Measurements from ENCODE around the gene CCL16.
"Not testable (repeated sequence)": the region's sequence is repeated elsewhere in the genome, so short reads cannot be mapped to it uniquely, and the experiment has no call there.

CCL16 gene

GRCh38 chr17:35981246-35981645 is at the start of gene CCL16:
CCL16 (minus strand) TSS chr17:35981497; CDS start chr17:35981420, 77 bp downstream.
- no peak within 1 kb of the TSS for H3K4me3 ChIP-seq (ENCODE audit: low read depth, low read length)
- H3K27me3 ChIP-seq (ENCODE audit: control insufficient read depth, insufficient read depth, low read length): no peaks in the 10 kb centered on the region
- no peaks in the 10 kb centered on the region for H3K36me3 ChIP-seq (ENCODE audit: control insufficient read depth, insufficient read depth, low read length)
- no peak within 1 kb of the TSS for H3K27ac ChIP-seq (ENCODE audit: low read depth, low read length)
- H3K9ac ChIP-seq (ENCODE audit: low read length): no peak within 1 kb of the TSS
- H3K9me3 ChIP-seq (ENCODE audit: control insufficient read depth, insufficient read depth, low read depth, low read length): no peaks in the 10 kb centered on the region
- H3K4me1 ChIP-seq (ENCODE audit: control insufficient read depth, insufficient read depth, low read length): no peaks in the 10 kb centered on the region

DNA sequence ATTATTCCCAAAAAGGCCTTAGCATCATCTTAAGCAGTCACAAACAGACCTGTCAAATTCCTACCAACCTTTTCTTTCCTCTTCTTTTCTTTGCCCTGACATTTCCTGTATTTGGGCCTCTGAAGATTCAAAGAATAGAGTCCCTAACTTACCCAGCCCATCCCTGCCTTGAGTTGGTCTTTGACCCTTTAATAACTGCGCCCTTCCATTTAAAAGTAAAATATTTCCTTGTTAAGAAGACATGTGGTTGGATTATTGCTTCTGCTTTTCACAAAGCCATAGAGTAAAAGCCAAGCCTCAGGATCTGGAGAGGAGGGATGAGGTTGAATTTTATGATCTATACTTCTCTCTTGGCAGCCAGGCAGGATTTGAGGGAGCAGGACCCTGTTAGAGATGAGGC is 49.7 kb upstream of the CCL16 start:
- H3K9ac ChIP-seq (ENCODE audit: low read length): no peak overlapping the region
- H3K4me3 ChIP-seq (ENCODE audit: low read depth, low read length): no peak overlapping the region
- no peaks in the 10 kb centered on the region for H3K4me1 ChIP-seq (ENCODE audit: control insufficient read depth, insufficient read depth, low read length)
- no peaks in the 10 kb centered on the region for H3K9me3 ChIP-seq (ENCODE audit: control insufficient read depth, insufficient read depth, low read depth, low read length)
- H3K27me3 ChIP-seq (ENCODE audit: control insufficient read depth, insufficient read depth, low read length): no peaks in the 10 kb centered on the region
- H3K36me3 ChIP-seq (ENCODE audit: control insufficient read depth, insufficient read depth, low read length): no peaks in the 10 kb centered on the region
- no peak overlapping the region for H3K27ac ChIP-seq (ENCODE audit: low read depth, low read length)

- H3K27me3 ChIP-seq (ENCODE audit: control insufficient read depth, insufficient read depth, low read length): no peaks in the 10 kb centered on the region
- H3K27ac ChIP-seq (ENCODE audit: low read depth, low read length): no peak overlapping the region
- H3K36me3 ChIP-seq (ENCODE audit: control insufficient read depth, insufficient read depth, low read length): no peaks in the 10 kb centered on the region
- H3K4me3 ChIP-seq (ENCODE audit: low read depth, low read length): no peak overlapping the region
- H3K9ac ChIP-seq (ENCODE audit: low read length): no peak overlapping the region
- 0 out of 2 replicates have a peak, but pooled peaks cover 3% of the 10 kb centered on the region for H3K9me3 ChIP-seq (ENCODE audit: control insufficient read depth, insufficient read depth, low read depth, low read length)
- H3K4me1 ChIP-seq (ENCODE audit: control insufficient read depth, insufficient read depth, low read length): no peaks in the 10 kb centered on the region
Measured at GRCh38 chr17:36027761-36028160, 46.5 kb upstream of the CCL16 start.

GRCh38 chr17:36024106-36024869 is 43.0 kb upstream of the CCL16 start:
- Histone ChIP-seq H3K4me1 (ENCODE audit: control insufficient read depth, insufficient read depth, low read length) (no peaks in the 10 kb centered on the region), H3K36me3 (ENCODE audit: control insufficient read depth, insufficient read depth, low read length) (no peaks in the 10 kb centered on the region), H3K9ac (ENCODE audit: low read length) (no peak overlapping the region), H3K4me3 (ENCODE audit: low read depth, low read length) (no peak overlapping the region), H3K27ac (ENCODE audit: low read depth, low read length) (no peak overlapping the region), H3K27me3 (ENCODE audit: control insufficient read depth, insufficient read depth, low read length) (no peaks in the 10 kb centered on the region; the same call in 1 of the 2 replicates), H3K9me3 (ENCODE audit: control insufficient read depth, insufficient read depth, low read depth, low read length) (0 out of 2 replicates have a peak, but pooled peaks cover 3% of the 10 kb centered on the region)

DNA sequence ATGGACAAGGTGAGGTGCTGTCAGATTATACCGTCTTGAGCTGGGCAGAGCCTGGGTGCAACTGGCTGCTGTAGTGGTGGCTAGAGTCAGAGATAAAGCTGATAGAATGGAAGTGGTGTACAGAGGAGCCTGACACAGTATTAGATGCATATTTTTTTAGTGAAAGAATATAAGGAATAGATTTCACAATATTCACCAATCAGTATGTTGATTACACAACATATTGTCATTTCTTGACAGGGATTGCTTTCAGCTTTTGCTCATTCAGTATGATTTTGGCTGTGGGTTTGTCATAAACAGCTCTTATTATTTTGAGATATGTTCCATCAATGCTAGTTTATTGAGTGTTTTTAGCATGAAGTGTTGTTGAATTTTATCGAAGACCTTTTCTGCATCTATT is 38.1 kb upstream of the CCL16 start:
- H3K27ac ChIP-seq (ENCODE audit: low read depth, low read length): no peak overlapping the region
- no peak overlapping the region for H3K9ac ChIP-seq (ENCODE audit: low read length)

GRCh38 chr17:36017799-36018198 is 36.5 kb upstream of the CCL16 start, which contains the start of gene CCL23:
CCL23 (minus strand) TSS chr17:36017972; CDS start chr17:36017897, 75 bp downstream.
- Histone ChIP-seq H3K27ac (ENCODE audit: low read depth, low read length) (no peak within 1 kb of the TSS), H3K4me3 (ENCODE audit: low read depth, low read length) (no peak within 1 kb of the TSS), H3K9ac (ENCODE audit: low read length) (no peak within 1 kb of the TSS), H3K4me1 (ENCODE audit: control insufficient read depth, insufficient read depth, low read length) (no peaks in the 10 kb centered on the region), H3K27me3 (ENCODE audit: control insufficient read depth, insufficient read depth, low read length) (peaks cover 7% of the 10 kb centered on the region; the same call in 1 of the 2 replicates), H3K9me3 (ENCODE audit: control insufficient read depth, insufficient read depth, low read depth, low read length) (peaks cover 5% of the 10 kb centered on the region), H3K36me3 (ENCODE audit: control insufficient read depth, insufficient read depth, low read length) (no peaks in the 10 kb centered on the region)

More for the DNA sequence above, 38.1 kb upstream of the CCL16 start:
- H3K36me3 ChIP-seq (ENCODE audit: control insufficient read depth, insufficient read depth, low read length): no peaks in the 10 kb centered on the region
- H3K27me3 ChIP-seq (ENCODE audit: control insufficient read depth, insufficient read depth, low read length): peaks cover 5% of the 10 kb centered on the region; the same call in 1 of the 2 replicates
- 0 out of 2 replicates have a peak, but pooled peaks cover 3% of the 10 kb centered on the region for H3K9me3 ChIP-seq (ENCODE audit: control insufficient read depth, insufficient read depth, low read depth, low read length)
- H3K4me3 ChIP-seq (ENCODE audit: low read depth, low read length): no peak overlapping the region
- no peaks in the 10 kb centered on the region for H3K4me1 ChIP-seq (ENCODE audit: control insufficient read depth, insufficient read depth, low read length)

DNA sequence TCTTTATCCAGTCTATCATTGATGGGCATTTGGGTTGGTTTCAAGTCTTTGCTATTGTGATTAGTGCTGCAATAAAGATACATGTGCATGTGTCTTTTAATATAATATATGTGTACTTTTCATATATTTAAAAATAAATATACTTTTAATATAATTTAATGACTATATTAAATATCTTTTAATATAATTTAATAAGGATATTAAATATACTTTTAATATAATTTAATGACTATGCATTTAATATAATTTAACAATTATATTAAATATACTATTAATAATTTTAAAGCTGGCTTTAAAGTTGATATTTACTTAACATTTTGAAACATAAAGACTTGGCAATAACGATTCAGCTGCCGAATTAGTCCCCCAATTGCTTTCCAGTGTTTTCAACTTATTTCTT is 35.3 kb upstream of the CCL16 start:
- no peak overlapping the region for H3K27ac ChIP-seq (ENCODE audit: low read depth, low read length)
- no peak overlapping the region for H3K4me3 ChIP-seq (ENCODE audit: low read depth, low read length)
- H3K9ac ChIP-seq (ENCODE audit: low read length): no peak overlapping the region
- H3K4me1 ChIP-seq (ENCODE audit: control insufficient read depth, insufficient read depth, low read length): no peaks in the 10 kb centered on the region
- H3K36me3 ChIP-seq (ENCODE audit: control insufficient read depth, insufficient read depth, low read length): no peaks in the 10 kb centered on the region
- H3K9me3 ChIP-seq (ENCODE audit: control insufficient read depth, insufficient read depth, low read depth, low read length): peaks cover 15% of the 10 kb centered on the region
- H3K27me3 ChIP-seq (ENCODE audit: control insufficient read depth, insufficient read depth, low read length): peaks cover 7% of the 10 kb centered on the region; the same call in 1 of the 2 replicates

- not testable (repeated sequence) for H3K4me3 ChIP-seq (ENCODE audit: low read depth, low read length); H3K36me3 ChIP-seq (ENCODE audit: control insufficient read depth, insufficient read depth, low read length); H3K27ac ChIP-seq (ENCODE audit: low read depth, low read length); H3K27me3 ChIP-seq (ENCODE audit: control insufficient read depth, insufficient read depth, low read length); H3K4me1 ChIP-seq (ENCODE audit: control insufficient read depth, insufficient read depth, low read length); H3K9ac ChIP-seq (ENCODE audit: low read length)
- peaks cover 15% of the 10 kb centered on the region for H3K9me3 ChIP-seq (ENCODE audit: control insufficient read depth, insufficient read depth, low read depth, low read length)
Measured at GRCh38 chr17:36015895-36016294, 34.6 kb upstream of the CCL16 start.

DNA sequence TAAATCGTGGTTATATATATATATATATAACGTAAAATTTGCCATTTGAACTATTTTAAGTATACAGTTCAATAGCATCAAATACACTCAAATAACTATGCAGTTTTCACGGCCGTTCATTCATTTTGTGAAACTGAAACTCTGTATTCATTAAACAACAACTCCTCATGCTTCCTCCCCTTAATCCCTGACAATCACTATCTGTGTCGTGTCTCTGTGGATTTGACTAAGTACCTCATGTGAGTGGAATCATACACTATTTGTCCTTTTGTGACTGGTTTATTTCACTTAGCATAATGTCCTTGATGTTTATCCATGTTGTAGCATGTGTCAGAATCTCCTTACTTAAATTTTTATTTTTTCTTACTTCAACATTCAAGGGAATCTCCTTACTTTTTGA is 33.6 kb upstream of the CCL16 start:
- Histone ChIP-seq H3K9ac (ENCODE audit: low read length) (no peak overlapping the region), H3K4me1 (ENCODE audit: control insufficient read depth, insufficient read depth, low read length) (no peaks in the 10 kb centered on the region), H3K36me3 (ENCODE audit: control insufficient read depth, insufficient read depth, low read length) (no peaks in the 10 kb centered on the region), H3K9me3 (ENCODE audit: control insufficient read depth, insufficient read depth, low read depth, low read length) (peaks cover 19% of the 10 kb centered on the region), H3K4me3 (ENCODE audit: low read depth, low read length) (no peak overlapping the region), H3K27ac (ENCODE audit: low read depth, low read length) (no peak overlapping the region), H3K27me3 (ENCODE audit: control insufficient read depth, insufficient read depth, low read length) (peaks cover 7% of the 10 kb centered on the region; the same call in 1 of the 2 replicates)

DNA sequence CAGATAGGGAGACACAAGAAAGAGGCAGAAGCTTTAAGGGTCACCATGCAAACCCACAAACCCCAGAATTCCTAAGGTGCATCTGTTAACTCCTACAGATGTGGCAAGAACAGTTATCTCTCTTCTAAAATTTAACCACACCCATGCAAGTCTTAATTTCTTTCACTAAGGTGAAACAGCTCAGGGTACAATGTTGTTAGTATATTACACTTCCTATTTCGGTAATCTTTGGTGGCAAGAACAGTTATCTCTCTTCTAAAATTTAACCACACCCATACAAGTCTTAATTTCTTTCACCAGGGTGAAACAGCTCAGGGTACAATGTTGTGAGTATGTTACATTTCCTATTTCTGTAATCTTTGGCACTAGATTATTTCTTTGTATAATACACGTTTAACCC is 29.9 kb upstream of the CCL16 start:
- Histone ChIP-seq H3K27ac (ENCODE audit: low read depth, low read length) (no peak overlapping the region), H3K4me1 (ENCODE audit: control insufficient read depth, insufficient read depth, low read length) (no peaks in the 10 kb centered on the region), H3K36me3 (ENCODE audit: control insufficient read depth, insufficient read depth, low read length) (no peaks in the 10 kb centered on the region), H3K9me3 (ENCODE audit: control insufficient read depth, insufficient read depth, low read depth, low read length) (peaks cover 40% of the 10 kb centered on the region), H3K4me3 (ENCODE audit: low read depth, low read length) (no peak overlapping the region), H3K27me3 (ENCODE audit: control insufficient read depth, insufficient read depth, low read length) (peaks cover 3% of the 10 kb centered on the region; the same call in 1 of the 2 replicates), H3K9ac (ENCODE audit: low read length) (no peak overlapping the region)

DNA sequence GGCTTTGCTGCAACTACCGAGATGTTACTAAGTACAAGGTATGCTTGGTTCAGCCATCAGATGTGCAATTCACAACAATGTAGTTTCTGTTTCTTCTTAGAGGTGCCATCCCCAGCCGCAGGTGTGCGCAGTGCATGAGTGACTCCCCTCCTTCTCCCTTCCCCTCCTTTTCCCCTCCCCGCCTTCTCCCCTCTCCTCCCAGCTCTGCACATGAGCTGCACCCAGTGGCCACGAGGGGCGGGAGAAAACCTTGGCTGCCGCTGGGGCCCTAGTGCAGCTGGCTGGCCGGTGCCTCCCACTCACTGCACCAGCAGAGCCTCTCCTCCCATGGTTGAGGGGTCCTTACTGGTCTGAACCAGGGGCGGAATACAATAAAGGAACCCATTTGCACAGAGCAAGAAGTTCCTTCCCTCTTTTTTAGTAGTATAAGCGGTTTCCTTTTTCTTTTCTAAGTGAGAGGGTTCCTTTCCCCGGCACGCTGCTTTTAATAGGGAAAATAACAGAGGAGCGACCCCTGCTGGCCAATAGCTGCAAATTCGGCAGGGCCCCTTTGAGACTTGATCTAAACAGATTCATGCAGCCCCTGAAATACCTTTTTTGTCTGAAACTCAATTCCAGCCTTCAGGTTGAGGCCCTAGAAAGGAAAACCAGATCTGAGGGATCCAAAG is 27.8 kb upstream of the CCL16 start:
- Histone ChIP-seq H3K27me3 (ENCODE audit: control insufficient read depth, insufficient read depth, low read length) (peaks cover 3% of the 10 kb centered on the region; the same call in 1 of the 2 replicates), H3K27ac (ENCODE audit: low read depth, low read length) (no peak overlapping the region), H3K4me1 (ENCODE audit: control insufficient read depth, insufficient read depth, low read length) (no peaks in the 10 kb centered on the region), H3K36me3 (ENCODE audit: control insufficient read depth, insufficient read depth, low read length) (no peaks in the 10 kb centered on the region), H3K9ac (ENCODE audit: low read length) (no peak overlapping the region), H3K9me3 (ENCODE audit: control insufficient read depth, insufficient read depth, low read depth, low read length) (peaks cover 40% of the 10 kb centered on the region), H3K4me3 (ENCODE audit: low read depth, low read length) (no peak overlapping the region)

All from HUES6 (cell line).